ENCODE results near the gene MRTO4. TPM values are rescaled to one million over a fixed set of nuclear protein-coding genes. Genes with fewer than 3 reads are reported as not detected.

Gene MRTO4
- polyA plus RNA-seq, 1 of the 3 experiments (the other 2 are of a cell fraction): 48.4 TPM

- H3K4me1 ChIP-seq (ENCODE audit: control insufficient read depth in 1 of 2, insufficient read depth in 2 of 2, low read depth in 1 of 2, low read length in 1 of 2): peaks cover 14 to 17% of the 10 kb centered on the region in 2 experiments; a peak in 3 of 4 replicates
- TF ChIP-seq IRF3 (IDR thresholded peaks at IDR 0.05; ENCODE audit: low read depth, low read length) (no peak), RAD21 (IDR thresholded peaks at IDR 0.05; ENCODE audit: low read length) (no peak), GABPA (IDR thresholded peaks at IDR 0.05; ENCODE audit: low read depth) (no peak), RFX5 (IDR thresholded peaks at IDR 0.05; ENCODE audit: low read length) (no peak), SMC3 (IDR thresholded peaks at IDR 0.05; ENCODE audit: low read depth, low read length) (no peak), MAX (IDR thresholded peaks at IDR 0.05; ENCODE audit: low read depth) (no peak), YY1 (IDR thresholded peaks at IDR 0.05; ENCODE audit: low read depth) (no peak)
- H3K27ac ChIP-seq (ENCODE audit: low read depth in 2 of 2, low read length in 1 of 2): peak overlapping the region; percentile 95
- ChIA-PET CTCF (interaction anchor here (1.0 to 2.9 kb wide), 5 partner anchors 10 to 412 kb away, joined by 3 to 14 read pairs (median 5); no protein-coding TSS in a partner anchor), POLR2A (interaction anchor here (0.9 to 1.3 kb wide), 2 partner anchors 40 to 396 kb away, joined by 3 read pairs; no protein-coding TSS in a partner anchor)
- peaks cover 99% of the 10 kb centered on the region for H3K79me2 ChIP-seq (ENCODE audit: insufficient read depth)
- peak overlapping the region; percentile 96 for H2AFZ ChIP-seq (ENCODE audit: low read depth)
- H3K9me2 ChIP-seq: no peaks in the 10 kb centered on the region
- H3K4me3 ChIP-seq (ENCODE audit: low read depth in 2 of 2, low read length in 1 of 2): peak overlapping the region; percentile 71 to 98
- peak overlapping the region; percentile 96 for H3K9ac ChIP-seq
- no peak for DNase-seq
- peaks cover 13% of the 10 kb centered on the region; the same call in 1 of the 2 replicates for H4K20me1 ChIP-seq (ENCODE audit: insufficient read depth)
- peak overlapping the region; percentile 97 for H3K4me2 ChIP-seq
- no peaks in the 10 kb centered on the region for H3K27me3 ChIP-seq (ENCODE audit: insufficient read depth)
- H3K9me3 ChIP-seq: no peaks in the 10 kb centered on the region
- H3K36me3 ChIP-seq (replicated peaks in 1 of 2; ENCODE audit: control insufficient read depth in 1 of 2, insufficient read depth in 2 of 2, low read length in 1 of 2): peaks cover 3 to 11% of the 10 kb centered on the region in 2 experiments
- H3F3A ChIP-seq (replicated peaks; ENCODE audit: insufficient read depth): no peaks in the 10 kb centered on the region
- 9% methylated on average over 14 of the region's 14 CpGs for WGBS (ENCODE audit: low lambda C conversion rate)
These were observed 838 bp upstream of the MRTO4 start for GRCh38 chr1:19250629-19251304.

- no peaks in the 10 kb centered on the region for H3K9me3 ChIP-seq
- no peaks in the 10 kb centered on the region for H3K27me3 ChIP-seq (ENCODE audit: insufficient read depth)
- no peak overlapping the region for H3K4me3 ChIP-seq (ENCODE audit: low read depth in 2 of 2, low read length in 1 of 2)
- no peak overlapping the region for H3K9ac ChIP-seq
- TF ChIP-seq MAX (IDR thresholded peaks at IDR 0.05; ENCODE audit: low read depth) (no peak), NRF1 (IDR thresholded peaks at IDR 0.05; ENCODE audit: low read depth, low read length) (no peak), PBX3 (IDR thresholded peaks at IDR 0.05) (no peak), RFX5 (IDR thresholded peaks at IDR 0.05; ENCODE audit: low read length) (no peak), MXI1 (IDR thresholded peaks at IDR 0.05; ENCODE audit: low read depth, low read length) (no peak), IRF3 (IDR thresholded peaks at IDR 0.05; ENCODE audit: low read depth, low read length) (no peak), RXRA (IDR thresholded peaks at IDR 0.05; ENCODE audit: borderline replicate concordance, low read depth) (no peak), SMC3 (IDR thresholded peaks at IDR 0.05; ENCODE audit: low read depth, low read length) (no peak), REST (IDR thresholded peaks at IDR 0.05; ENCODE audit: low read depth, low read length) (no peak)
- H3K79me2 ChIP-seq (ENCODE audit: insufficient read depth): peaks cover 75% of the 10 kb centered on the region
- H3K27ac ChIP-seq (ENCODE audit: low read depth in 2 of 2, low read length in 1 of 2): no peak overlapping the region
- CTCF ChIA-PET: interaction anchor here (0.9 to 1.5 kb wide), 2 partner anchors 13 to 397 kb away, joined by 4 read pairs; no protein-coding TSS in a partner anchor
- no peak for DNase-seq
- H3K9me2 ChIP-seq: no peaks in the 10 kb centered on the region
- no peak overlapping the region for H2AFZ ChIP-seq (ENCODE audit: low read depth)
- H3K36me3 ChIP-seq (replicated peaks in 1 of 2; ENCODE audit: control insufficient read depth in 1 of 2, insufficient read depth in 2 of 2, low read length in 1 of 2): peaks cover 15 to 38% of the 10 kb centered on the region in 2 experiments
- H3K4me1 ChIP-seq (ENCODE audit: control insufficient read depth in 1 of 2, insufficient read depth in 2 of 2, low read depth in 1 of 2, low read length in 1 of 2): peaks cover 14 to 17% of the 10 kb centered on the region in 2 experiments; a peak in 3 of 4 replicates
- H3K4me2 ChIP-seq: no peak overlapping the region
- peaks cover 13% of the 10 kb centered on the region; the same call in 1 of the 2 replicates for H4K20me1 ChIP-seq (ENCODE audit: insufficient read depth)
- POLR2A ChIA-PET: no interaction called here
- H3F3A ChIP-seq (replicated peaks; ENCODE audit: insufficient read depth): peaks cover 3% of the 10 kb centered on the region
These were observed 2.8 kb downstream of the MRTO4 start for GRCh38 chr1:19254416-19254815.

Measured in SK-N-SH (cell line).